Right lobe of liver (tissue), 4 donors: ENCODE data around the gene FBXL17.

ENCODE experiments used
- CTCF ChIP-seq, 4 donors: fragments of 200-600 bp in 3 of 4; fragments of 450-650 bp in 1 of 4; IDR thresholded peaks; one replicate each; pipeline versions ENCODE4 v1.5.1 to v1.8.0; 2016 to 2022; ENCODE audit warnings: antibody characterized with exemption in 4 of 4, mild to moderate bottlenecking in 2 of 4
- POLR2A ChIP-seq: fragments of 450-650 bp; IDR thresholded peaks from one replicate; pipeline ENCODE4 v1.6.1; 2017; ENCODE audit warnings: antibody characterized with exemption, mild to moderate bottlenecking
- donor health status: DM: no; HTN: no; CAD: no.
- donor health status: DM: no; HTN: no; CAD: no.
- donor health status: DM: no; HTN: yes; CAD: no.

DNA sequence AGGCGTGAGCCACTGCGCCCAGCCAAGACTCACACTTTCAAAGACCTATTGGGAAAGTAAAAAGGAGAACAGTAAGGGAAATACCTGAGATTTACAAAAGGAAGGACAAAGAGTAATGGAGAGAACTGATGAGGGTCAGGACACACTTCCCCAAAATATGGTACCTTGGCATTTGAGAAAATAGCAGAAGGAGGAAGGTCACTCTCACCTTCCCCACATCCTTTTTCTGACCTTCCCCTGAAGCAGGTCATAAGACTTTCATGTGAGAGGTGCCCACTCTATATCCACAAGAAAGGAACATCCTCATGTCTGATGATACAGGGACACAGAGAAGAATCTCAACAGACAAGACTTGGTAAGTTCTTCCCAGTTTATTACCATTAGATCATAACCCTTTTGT lies 272.8 kb downstream of the FBXL17 start:
- TF ChIP-seq CTCF (IDR thresholded peaks at IDR 0.05) (no peak), POLR2A (no peak)
